GM18951 (cell line): Measurements from ENCODE around the gene GPLD1.
"Not testable (repeated sequence)": the region's sequence is repeated elsewhere in the genome, so short reads cannot be mapped to it uniquely, and the experiment has no call there.

Source experiments
- POLR2A ChIP-seq: IDR thresholded peaks from 4 replicates; pipeline ENCODE4 v1.6.1; 2011; ENCODE audit warnings: mild to moderate bottlenecking; ENCODE audit not compliant: insufficient read length, insufficient read depth; ENCODE audit errors: extremely low read depth
- in situ Hi-C: fragments of 300-500 bp; cut with MboI; formaldehyde crosslinking; loops from one replicate; pipeline ENCODE4 v1.12.0; 2022; ENCODE audit warnings: low sequenced_read_pairs, mixed read lengths, inconsistent platforms; ENCODE audit not compliant: unreplicated experiment

The GPLD1 gene

GRCh38 chr6:24439858-24440539 is 49.4 kb downstream of the GPLD1 start:
- in situ Hi-C loops: no loop called here
- TF ChIP-seq POLR2A: no peak

- in situ Hi-C loops: no loop called here
- no peak for TF ChIP-seq POLR2A
These were observed 52.4 kb downstream of the GPLD1 start for GRCh38 chr6:24436979-24437378.

GRCh38 chr6:24432611-24433010 is 56.8 kb downstream of the GPLD1 start:
- in situ Hi-C loops: no loop called here
- TF ChIP-seq POLR2A: no peak

- in situ Hi-C loops: no loop called here
- no peak for TF ChIP-seq POLR2A
These were observed 58.3 kb downstream of the GPLD1 start for GRCh38 chr6:24431045-24431451.

- no peak for TF ChIP-seq POLR2A
- in situ Hi-C loops: no loop called here
These were observed 59.3 kb downstream of the GPLD1 start for GRCh38 chr6:24430086-24430485.

GRCh38 chr6:24429146-24429545 is 60.2 kb downstream of the GPLD1 start:
- no peak for TF ChIP-seq POLR2A
- in situ Hi-C loops: no loop called here

GRCh38 chr6:24428615-24429014 is 60.8 kb downstream of the GPLD1 start:
- in situ Hi-C loops: no loop called here
- no peak for TF ChIP-seq POLR2A

GRCh38 chr6:24426729-24427446 is 62.5 kb downstream of the GPLD1 start:
- in situ Hi-C loops: no loop called here

GRCh38 chr6:24425091-24425490 is 64.3 kb downstream of the GPLD1 start:
- in situ Hi-C loops: no loop called here

More at GRCh38 chr6:24426729-24427446, 62.5 kb downstream of the GPLD1 start:
- no peak for TF ChIP-seq POLR2A

GRCh38 chr6:24419526-24419925 is 69.9 kb downstream of the GPLD1 start:
- in situ Hi-C loops: no loop called here
- TF ChIP-seq POLR2A: no peak

More at GRCh38 chr6:24425091-24425490, 64.3 kb downstream of the GPLD1 start:
- no peak for TF ChIP-seq POLR2A

- in situ Hi-C loops: no loop called here
- no peak for TF ChIP-seq POLR2A
These were observed 73.6 kb downstream of the GPLD1 start for GRCh38 chr6:24415753-24416152.

GRCh38 chr6:24414531-24414930 is 74.8 kb downstream of the GPLD1 start:
- in situ Hi-C loops: not testable (repeated sequence)

- TF ChIP-seq POLR2A: no peak
- in situ Hi-C loops: no loop called here
These were observed 77.1 kb downstream of the GPLD1 start for GRCh38 chr6:24412294-24412693.

- in situ Hi-C loops: no loop called here
- no peak for TF ChIP-seq POLR2A
These were observed 78.8 kb downstream of the GPLD1 start for GRCh38 chr6:24410622-24411021.
